Stimulated activated CD4-positive, alpha-beta T cell treated with anti-CD3 and anti-CD28 coated beads, Interleukin-1b, Interleukin-23, amount 100 ng/mL, for 24 hours (primary cell): ENCODE results near the gene NPHP1.
"Not testable (repeated sequence)": the region's sequence is repeated elsewhere in the genome, so short reads cannot be mapped to it uniquely, and the experiment has no call there.

Experiments
- DNase-seq, 4 experiments: peaks; one replicate each; pipeline ENCODE4 v3.0.0-alpha.2; 2020; ENCODE audit warnings: low read depth in 4 of 4, low spot score in 1 of 4

The NPHP1 gene

DNA sequence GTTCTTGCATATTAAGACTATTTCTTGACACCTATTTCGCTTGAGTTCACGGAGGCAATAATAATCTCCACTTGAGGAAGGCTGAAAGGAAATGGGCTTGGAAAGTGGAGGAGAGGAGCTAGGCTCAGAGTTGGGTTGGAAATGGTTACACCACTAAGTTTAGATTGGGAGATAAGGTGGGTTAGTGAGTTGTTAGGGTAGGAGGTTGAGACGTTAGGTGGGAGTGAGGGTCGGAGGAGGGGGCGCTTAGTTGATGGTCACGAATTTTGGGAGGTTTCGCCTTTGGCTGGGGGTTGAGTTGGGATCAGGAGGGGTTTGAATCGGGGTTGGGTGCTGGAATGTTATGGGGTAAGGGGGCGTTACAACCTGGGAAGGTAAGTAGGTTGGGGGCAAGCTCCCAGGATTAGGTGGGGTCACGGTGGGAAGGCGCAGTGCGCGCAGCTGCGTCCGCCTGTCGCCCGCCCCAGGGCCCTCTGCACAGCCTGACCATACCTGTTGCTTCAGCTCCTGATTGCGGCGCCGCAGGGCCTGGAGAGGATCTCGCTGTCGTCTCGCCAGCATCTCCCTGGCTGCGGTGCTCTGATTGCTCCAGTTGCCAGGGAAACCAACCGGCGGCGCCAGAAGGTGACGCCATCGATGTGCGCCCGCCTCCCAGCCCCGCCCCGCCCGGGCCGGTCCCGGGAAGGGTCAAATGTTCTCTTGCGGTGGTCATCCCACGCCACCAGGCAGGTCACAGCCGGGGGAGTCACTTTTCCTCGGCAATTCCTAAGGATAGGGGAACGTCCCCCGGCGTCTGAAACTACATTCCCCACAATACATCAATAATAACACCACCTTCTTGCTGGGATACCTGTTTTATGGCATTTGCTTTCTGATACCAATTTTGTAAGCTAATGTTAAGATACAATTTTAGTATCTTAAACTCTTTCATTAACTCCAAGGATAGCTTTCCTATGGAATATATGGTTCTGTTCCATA lies at the start of gene NPHP1:
Gene NPHP1, minus strand, starts transcription at position 606 of the 978 bp plus-strand sequence. Its CDS starts 45 bp downstream, at position 561.
- peak; percentile 68 to 78 (median 72) for DNase-seq

DNA sequence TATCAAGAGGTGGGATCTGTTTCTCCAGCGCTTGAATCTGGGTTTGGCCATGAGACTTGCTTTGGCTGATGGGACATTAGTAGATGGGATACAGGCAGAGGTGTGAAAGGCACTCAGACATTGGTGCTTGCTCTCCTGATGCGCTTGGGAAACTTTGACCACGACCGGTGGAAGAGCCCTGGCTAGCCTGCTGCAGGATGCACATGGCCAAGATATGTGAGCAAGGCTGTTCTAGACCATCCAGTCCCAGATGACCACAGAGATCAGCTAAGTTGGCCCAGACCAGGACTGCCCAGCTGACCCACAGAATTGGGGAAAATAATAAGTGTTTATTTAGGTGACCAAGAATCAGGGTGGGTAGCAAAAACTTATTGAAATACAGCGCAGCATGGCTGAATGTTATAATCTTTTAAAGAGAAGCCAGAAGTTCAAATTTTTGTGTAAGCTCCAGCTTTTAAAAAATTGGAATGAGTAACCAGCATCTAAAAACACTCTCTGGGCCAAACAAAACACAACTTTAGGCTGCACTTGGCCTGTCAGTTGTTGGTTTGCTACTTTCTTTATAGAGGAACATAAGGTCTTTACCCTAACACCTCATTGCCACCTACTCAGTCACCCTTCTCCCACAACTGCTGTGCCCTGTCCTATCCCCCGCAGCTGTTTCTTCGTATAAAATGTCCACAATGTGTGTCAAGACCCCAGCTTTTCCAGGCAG lies 43.4 kb upstream of the NPHP1 start:
- DNase-seq, result not testable (repeated sequence)

DNA sequence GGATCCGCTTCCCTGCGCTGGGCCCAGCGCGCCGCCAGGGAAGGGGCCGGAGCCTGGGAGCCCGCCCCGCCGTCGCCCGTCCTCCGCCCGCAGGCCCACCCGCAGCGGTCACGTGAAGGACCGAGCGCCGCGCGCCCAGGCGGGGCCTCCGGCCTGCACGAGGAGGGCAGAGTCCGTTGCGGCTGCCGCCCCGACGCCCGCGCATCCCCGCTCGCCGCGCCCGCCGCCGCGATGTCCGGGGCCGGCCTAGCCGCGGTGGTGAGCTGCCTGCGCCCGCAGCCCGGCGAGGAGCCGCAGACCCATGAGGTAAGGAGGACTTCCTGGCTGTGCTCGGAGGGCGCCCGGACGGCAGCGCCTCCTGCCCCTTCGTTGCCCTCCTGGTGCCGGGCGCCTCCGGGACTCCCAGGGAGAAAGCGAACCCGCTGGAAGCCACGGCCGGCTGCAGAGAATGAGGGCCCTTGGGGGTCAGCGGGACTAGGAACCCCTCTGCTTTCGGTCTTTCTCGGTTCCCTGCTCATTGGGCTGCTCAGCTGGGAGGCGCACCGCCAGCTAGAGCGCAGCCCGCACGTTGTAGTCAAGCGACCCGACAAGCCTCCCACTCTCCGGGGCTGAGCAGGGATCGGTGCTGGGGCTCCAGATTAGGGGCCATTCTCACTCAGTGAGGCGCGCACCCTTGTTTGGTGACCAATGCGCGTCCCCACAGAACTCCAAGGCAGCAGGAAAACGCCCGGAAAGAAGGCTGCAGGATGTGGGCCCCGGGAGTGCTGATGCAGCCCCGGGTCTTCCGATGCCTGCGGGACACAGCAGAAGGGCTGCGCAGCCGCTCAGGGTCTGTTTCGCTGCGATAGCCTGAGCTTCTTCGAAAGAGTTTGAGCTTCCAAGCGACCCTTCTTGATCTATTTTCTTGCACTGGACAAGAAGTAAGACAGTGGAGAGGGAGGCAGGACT lies 40.9 kb upstream of the NPHP1 start:
- DNase-seq, result not testable (repeated sequence)

DNA sequence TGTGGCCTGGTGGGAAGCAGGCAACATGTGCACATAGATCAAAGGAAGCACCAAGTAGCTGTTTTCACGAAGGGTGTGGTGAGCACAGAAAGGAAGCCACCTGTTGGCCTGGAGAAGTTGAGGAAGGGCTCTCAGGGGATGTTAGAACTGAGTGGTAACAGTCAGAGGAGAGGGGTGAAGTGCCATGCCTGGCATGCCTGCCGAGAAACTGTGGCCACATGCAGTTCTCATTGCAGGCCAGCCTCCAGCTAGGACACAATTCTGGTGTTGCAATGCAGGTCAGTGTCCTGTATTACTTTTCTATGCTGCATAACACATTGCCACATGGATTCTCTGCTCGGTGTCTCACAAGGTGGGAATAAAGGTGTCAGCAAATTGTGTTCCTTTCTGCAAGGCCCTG lies 38.5 kb upstream of the NPHP1 start:
- not testable (repeated sequence) for DNase-seq

DNA sequence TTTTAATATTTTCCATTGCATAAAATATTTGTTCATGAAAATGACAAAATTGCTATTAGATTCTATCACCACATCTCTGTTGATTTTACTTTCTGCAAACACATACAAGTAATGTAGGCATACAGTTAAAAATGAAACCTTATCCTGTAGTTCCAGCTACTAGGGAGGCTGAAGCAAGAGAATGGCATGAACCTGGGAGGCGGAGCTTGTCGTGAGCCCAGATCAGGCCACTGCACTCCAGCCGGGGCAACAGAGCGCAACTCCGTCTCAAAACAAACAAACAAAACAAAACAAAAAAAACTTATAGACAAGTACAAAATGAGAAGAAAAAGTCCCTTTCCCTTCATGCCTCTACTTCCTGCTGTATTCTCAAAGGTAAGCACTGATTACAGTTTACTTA lies 29.7 kb upstream of the NPHP1 start:
- not testable (repeated sequence) for DNase-seq

DNA sequence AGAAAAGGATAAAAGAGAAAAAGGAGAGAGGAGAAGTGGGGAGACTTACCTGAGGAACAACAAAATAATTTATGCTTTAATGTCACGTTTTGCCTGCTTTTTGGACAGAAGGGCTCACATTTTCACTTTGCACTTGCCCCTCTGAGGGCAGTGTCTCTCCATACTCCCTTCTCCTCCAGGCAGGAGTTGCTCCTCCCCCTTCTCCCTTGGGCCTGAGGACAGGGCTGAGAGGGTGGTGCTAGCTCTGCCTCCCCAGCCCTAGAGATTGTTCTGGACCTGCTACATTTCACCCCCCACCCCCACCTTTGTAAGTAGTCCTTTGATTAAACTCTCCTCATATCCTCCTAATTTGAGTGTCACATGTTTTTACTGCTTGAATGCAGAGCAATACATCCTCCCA lies 25.1 kb upstream of the NPHP1 start:
- DNase-seq, result not testable (repeated sequence)

DNA sequence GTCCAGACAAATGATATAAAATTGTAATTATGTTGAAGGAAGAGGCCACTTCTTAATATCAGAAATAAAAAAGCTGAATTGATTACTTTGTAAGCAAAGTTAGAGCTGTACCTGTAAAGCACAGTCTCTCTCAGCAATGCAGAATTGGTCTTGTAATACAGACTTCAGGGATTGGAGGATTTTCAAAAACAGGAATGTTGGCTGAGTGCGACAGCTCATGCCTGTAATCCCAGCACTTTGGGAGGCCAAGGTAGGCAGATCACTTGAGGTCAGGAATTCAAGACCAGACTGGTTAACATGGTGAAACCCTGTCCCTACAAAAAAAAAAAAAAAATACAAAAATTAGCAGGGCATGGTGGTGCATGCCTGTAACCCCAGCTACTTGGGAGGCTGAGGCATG lies 17.8 kb upstream of the NPHP1 start:
- not testable (repeated sequence) for DNase-seq

DNA sequence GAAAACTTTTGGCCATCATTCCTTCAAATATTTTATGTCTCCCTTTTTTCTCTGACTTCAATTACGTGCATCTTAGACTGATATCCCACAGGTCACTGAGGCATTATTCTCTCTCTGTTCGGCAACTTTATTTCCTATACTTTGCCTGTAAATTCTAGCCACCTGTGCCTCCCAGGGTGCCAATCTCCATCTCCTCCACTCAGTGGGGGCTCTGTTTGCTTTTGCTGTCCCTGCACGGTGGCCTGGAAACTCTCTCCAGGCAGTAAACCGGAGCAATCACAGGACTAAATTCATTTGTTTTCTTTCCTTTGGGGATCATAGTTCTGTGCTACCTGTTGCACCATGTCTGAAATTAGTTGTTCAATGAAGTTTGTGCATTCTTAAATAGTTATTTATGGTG lies 17.1 kb upstream of the NPHP1 start:
- no peak for DNase-seq

DNA sequence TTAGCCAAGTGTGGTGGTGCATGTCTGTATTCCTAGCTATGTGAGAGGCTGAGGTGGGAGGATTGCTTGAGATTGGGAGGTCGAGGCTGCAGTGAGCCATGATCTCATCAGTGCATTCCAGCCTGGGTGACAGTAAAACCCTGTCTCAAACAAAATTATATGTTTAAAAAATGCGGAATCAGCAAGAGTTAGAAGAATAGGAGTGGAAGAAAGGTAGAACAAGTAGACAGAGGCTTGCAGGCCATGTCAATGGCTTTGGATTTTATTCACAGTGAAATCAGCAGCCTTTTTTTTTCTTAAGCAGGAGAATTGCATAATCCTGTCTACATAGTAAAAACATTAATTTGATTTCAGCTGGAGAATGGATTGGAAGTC lies 15.4 kb upstream of the NPHP1 start:
- DNase-seq, result no peak

DNA sequence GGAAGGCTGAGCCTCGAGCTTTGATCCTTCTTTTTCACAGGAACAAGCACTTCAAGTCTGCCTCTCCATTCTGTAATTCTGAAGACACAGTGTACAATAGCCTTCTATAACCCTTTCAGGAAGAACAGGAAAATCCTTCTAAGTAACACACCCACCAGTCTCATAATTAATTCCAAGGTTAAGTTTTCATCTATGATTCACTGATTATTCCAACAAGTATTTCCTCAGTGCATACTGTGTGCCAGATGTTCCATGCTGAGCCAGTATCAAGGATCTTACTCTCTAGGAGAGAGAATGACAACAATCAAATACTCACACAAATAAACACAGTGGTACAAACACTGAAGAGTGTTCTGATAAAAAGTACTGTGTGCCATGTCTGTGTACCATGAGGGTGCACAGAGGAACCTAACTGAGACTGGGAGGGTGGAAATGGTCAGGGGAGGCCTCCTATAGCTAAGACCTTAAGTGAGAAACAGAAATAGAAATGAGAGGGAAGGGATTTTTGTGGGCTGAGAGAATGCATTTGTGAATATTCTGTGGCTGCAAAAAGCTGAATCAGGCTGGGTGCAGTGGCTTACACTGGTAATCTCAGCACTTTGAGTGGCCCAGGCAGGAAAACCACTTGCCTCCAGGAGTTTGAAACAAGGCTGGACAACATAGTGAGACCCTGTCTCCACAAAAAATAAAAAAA lies 14.8 kb upstream of the NPHP1 start:
- no peak for DNase-seq

DNA sequence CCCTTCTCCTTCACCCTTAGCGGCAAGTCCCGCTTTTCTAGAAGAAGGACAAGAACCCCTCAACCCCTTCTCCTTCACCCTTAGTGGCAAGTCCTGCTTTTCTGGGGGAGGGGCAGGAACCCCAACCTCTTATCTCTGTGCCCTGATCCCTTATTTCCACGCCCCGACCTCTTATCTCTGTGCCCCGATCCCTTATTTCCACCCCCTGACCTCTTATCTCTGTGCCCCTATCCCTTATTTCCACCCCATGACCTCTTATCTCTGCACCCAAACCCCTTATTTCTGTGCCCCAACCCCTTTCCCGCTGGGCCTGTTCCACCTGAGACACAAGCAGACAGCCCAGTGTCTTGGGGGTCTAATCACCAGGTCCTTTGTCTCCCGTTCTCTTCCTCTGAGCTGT lies 14.1 kb upstream of the NPHP1 start:
- not testable (repeated sequence) for DNase-seq

DNA sequence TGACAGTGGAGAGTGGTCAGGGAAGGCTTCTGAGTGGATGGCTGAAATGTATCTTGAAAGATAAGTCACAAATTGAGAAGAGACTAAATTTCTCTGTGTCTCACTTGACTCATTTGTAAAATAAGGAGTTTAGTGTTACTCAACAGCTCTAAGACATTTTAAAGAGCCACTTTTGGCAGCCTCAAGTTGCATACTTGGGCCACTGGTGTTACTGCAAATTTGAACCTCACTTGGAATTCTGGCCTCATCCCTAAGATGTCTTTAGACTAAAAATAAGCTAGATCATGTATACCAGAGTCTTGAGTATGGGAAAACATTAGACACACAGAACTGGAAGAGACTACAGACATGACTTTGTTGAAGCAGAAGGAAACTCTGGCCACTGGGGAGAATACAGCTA lies 12.0 kb upstream of the NPHP1 start:
- DNase-seq, result no peak

DNA sequence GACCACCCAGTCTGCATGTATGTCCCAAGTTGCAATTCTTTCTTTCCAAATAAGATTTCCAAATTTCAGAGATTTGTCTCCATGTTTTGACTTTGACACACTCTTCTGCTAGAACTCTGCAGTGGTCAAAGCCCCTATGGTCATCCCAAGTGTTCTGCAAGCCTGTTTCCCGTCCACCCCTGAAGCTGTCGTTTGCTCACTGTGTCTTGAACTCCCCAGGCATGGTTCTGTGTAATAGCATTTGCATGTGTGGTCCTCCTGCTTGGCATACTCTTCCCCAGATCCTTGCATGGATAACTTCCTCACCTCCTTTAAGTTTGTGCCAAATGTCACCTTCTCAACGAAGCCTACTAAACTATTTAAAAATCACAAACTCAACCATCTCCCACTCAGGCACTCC lies 11.4 kb upstream of the NPHP1 start:
- no peak for DNase-seq

DNA sequence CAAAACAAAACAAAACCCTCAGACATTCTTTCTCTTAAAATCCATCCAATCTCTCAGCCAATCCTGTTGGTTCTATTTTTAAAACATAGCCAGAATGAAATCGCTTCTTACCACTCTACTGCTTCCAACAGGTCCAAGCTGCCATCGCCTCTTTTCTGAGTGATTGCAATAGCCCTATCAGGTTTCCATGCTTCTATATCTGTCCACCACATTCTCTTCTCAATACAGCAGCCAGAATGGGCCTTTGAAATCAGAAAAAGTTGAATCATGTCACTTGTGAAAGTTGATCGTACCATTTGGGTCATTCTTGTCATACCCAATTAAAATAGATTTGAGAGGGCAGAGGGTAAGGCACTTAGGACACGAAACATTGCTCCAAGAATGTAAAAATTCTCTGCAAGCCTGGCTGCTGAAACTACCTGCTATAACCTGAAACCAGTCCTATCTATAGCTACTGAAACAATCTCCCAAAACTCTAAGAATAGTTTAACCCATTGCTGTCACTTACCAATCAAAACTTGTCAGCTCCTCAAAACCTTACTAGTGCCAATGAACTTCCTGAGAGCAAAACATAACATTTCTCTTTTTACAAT lies 10.8 kb upstream of the NPHP1 start:
- DNase-seq, result no peak

DNA sequence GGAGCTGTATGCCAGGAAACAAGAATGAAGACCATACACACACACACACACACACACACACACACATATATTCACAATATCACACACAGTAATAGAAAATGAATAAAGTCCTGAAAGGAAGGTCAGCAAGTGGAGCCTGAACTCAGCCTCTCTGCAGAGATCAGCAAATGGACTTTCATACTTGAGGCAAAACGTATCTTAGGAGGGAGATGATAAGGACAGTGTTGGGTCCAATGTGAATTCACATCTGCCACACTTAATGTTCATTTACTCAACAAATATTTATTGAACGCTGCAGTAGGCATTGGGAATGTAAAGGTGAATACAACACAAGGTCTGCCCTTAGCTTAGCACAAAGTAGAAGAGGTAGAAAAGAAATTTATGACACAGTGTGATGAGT lies 10.3 kb upstream of the NPHP1 start:
- no peak for DNase-seq

DNA sequence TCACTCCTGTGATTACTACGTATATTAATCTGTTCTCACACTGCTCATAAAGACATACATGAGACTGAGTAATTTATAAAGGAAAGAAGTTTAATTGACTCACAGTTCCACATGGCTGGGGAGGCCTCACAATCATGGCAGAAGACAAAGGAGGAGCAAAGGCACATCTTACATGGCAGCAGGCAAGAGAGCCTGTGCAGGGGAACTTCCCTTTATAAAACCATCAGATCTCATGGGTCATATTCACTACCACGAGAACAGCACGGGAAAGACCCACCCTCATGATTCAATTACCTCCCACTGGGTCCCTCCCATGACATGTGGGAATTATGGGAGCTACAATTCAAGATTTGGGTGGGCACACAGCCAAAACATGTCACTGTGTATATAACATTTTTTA lies 8.7 kb upstream of the NPHP1 start:
- not testable (repeated sequence) for DNase-seq

DNA sequence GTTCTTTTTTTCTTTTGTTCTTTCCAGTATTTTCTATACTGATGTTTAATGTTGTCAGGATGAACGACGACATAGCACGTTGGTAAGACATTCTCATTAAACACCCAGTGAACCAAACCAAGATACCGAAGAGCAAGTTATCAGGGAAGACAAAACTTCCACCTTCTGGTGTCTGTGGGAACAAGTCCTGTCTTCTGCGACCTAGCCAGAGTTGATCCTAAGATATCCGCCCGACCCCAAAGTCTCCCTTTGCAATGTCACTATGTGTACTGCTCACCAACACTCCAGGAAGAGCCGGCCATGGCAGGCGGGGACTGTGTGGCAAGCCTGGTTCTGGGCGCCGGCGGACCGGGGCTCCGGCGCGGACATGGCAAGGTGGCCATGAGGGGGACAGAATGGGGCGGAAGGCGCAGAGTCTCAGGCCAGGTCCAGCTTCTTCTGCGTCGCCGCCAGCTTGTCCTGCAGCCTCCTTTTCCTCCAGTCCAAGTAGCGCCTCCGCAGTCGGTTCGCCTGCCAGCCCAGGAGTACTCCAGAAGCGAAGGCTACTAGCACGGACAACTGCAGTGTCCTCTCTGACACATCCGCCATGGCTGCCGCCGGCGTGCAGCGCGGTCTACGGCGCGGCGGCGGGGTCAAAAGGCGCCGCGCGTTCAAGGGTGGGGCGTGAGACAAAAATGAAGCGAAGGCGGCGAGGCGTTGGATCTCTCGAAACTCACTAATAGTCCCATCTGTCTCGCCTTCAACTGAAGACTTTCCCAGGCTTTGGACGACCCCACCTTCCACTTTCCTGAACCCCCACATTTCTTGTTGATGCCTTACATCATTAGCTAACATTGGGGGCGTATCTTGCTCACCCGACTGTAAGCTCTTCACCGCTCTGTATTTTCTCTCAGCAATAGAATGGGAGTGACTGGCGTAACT lies 7.4 kb upstream of the NPHP1 start, which contains the start of gene MTLN:
Gene MTLN, minus strand, starts transcription at position 610 of the 921 bp plus-strand sequence. Its CDS starts 22 bp downstream, at position 588.
- peak; percentile 40 to 60 (median 44) for DNase-seq

DNA sequence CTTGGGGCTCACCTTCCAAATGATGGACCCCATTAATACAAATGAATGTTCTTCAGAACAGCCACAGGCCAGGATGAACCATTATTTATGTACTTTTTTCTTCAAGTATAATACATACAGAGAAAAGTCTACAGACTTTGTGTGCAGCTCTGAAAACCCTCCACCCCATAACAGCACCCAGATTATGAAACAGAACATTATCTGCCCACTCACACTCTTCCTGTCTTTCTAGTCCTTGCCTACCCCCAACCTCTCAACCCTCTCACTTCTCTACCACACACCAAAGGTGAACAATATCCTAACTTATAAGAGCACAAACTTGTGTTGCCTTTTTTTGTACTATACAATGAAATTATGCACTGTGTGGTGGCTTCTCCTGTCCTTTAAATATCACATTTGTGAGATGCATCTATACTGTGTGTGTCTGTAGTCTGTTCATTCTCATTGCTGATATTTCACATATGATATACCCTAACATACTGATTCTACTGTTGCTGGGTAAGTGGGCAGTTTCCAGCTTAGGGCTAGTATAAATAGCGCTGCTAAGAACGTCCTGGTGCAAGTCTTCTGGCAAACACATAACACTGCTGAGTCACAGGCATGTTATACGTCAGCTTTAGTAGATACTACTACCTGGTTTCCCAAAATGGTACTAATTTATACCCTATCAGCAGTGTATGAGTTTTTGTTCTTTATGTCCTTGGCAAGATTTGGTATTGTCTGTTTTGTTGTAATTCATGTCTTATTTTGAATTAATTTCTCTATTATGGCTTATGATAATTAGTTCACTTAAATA lies 1.0 kb upstream of the NPHP1 start:
- DNase-seq, result no peak
